SW 1271 (cell line): ENCODE measurements around the gene CERKL.

Experiments used
- DNase-seq, 2 experiments: peaks; one replicate each; lab custom pipeline; 2025; lab: John Stamatoyannopoulos, UW

The CERKL gene

GRCh38 chr2:181500201-181500600 is 156.7 kb downstream of the CERKL start:
- no peak for DNase-seq

GRCh38 chr2:181499231-181499630 is 157.7 kb downstream of the CERKL start:
- no peak for DNase-seq
